Loucy (cell line): ENCODE measurements around the gene STK32C.

Source experiments
- H2AFZ ChIP-seq: fragments of 200-600 bp; sonication (generic); 2 replicates; pipeline ENCODE4 v1.6.0; 2016; ENCODE audit warnings: antibody characterized with exemption, mild to moderate bottlenecking, low read length, moderate library complexity
- H3F3A ChIP-seq: fragments of 200-600 bp; 2 replicates; pipeline ENCODE4 v1.6.0; 2016; ENCODE audit warnings: antibody characterized with exemption, low read depth, mild to moderate bottlenecking
- H3K27me3 ChIP-seq: fragments of 200-600 bp; sonication (generic); 2 replicates; pipeline ENCODE4 v1.6.1; 2014; ENCODE audit warnings: low read length, mild to moderate bottlenecking; ENCODE audit not compliant: insufficient read depth, poor library complexity, severe bottlenecking
- H3K36me3 ChIP-seq: fragments of 200-600 bp; sonication (generic); 2 replicates; pipeline ENCODE4 v1.6.1; 2016; ENCODE audit warnings: low read length; ENCODE audit not compliant: insufficient read depth
- H3K4me1 ChIP-seq: fragments of 200-600 bp; sonication (generic); 2 replicates; pipeline ENCODE4 v1.5.1; 2014; ENCODE audit warnings: low read length, mild to moderate bottlenecking; ENCODE audit not compliant: insufficient read depth, poor library complexity, severe bottlenecking
- H3K4me2 ChIP-seq: fragments of 200-600 bp; sonication (generic); 2 replicates; pipeline ENCODE4 v1.6.0; 2014; ENCODE audit warnings: antibody characterized with exemption, low read length, low read depth, mild to moderate bottlenecking; ENCODE audit not compliant: poor library complexity, severe bottlenecking
- H3K4me3 ChIP-seq: fragments of 200-600 bp; sonication (generic); 2 replicates; pipeline ENCODE4 v1.5.1; 2014; ENCODE audit warnings: low read length, mild to moderate bottlenecking, mixed read lengths; ENCODE audit not compliant: poor library complexity, severe bottlenecking
- H3K79me2 ChIP-seq: fragments of 200-600 bp; sonication (generic); 2 replicates; pipeline ENCODE4 v1.6.1; 2014; ENCODE audit warnings: low read length; ENCODE audit not compliant: insufficient read depth
- H3K9ac ChIP-seq: fragments of 200-600 bp; sonication (generic); 2 replicates; pipeline ENCODE4 v1.6.0; 2014; ENCODE audit warnings: mild to moderate bottlenecking, low read depth, low read length, moderate library complexity; ENCODE audit not compliant: poor library complexity, severe bottlenecking
- H3K9me2 ChIP-seq: fragments of 200-600 bp; sonication (generic); replicated peaks from 2 replicates; pipeline ENCODE4 v1.6.1; 2016; ENCODE audit warnings: low read depth, low read length, mixed read lengths
- H3K9me3 ChIP-seq: fragments of 200-600 bp; sonication (generic); 2 replicates; pipeline ENCODE4 v1.6.1; 2014; ENCODE audit warnings: mild to moderate bottlenecking, antibody characterized with exemption, low read length, low read depth; ENCODE audit not compliant: insufficient read depth
- H4K20me1 ChIP-seq: fragments of 200-600 bp; sonication (generic); 2 replicates; pipeline ENCODE4 v1.6.0; 2014; ENCODE audit warnings: antibody characterized with exemption, low read length, mild to moderate bottlenecking; ENCODE audit not compliant: insufficient read depth, poor library complexity, severe bottlenecking
- EZH2phosphoT487 ChIP-seq: fragments of 200-600 bp; IDR thresholded peaks from 2 replicates; pipeline ENCODE4 v1.6.1; 2018; ENCODE audit warnings: antibody characterized with exemption, mild to moderate bottlenecking, moderate library complexity, borderline replicate concordance
- TF ChIP-seq, protein P1 (sequence below): fragments of 200-600 bp; sonication (generic); conservative IDR thresholded peaks from 2 replicates; pipeline ENCODE4 v1.5.1; 2014; ENCODE audit warnings: mild to moderate bottlenecking, antibody characterized with exemption, low read length

STK32C gene

DNA sequence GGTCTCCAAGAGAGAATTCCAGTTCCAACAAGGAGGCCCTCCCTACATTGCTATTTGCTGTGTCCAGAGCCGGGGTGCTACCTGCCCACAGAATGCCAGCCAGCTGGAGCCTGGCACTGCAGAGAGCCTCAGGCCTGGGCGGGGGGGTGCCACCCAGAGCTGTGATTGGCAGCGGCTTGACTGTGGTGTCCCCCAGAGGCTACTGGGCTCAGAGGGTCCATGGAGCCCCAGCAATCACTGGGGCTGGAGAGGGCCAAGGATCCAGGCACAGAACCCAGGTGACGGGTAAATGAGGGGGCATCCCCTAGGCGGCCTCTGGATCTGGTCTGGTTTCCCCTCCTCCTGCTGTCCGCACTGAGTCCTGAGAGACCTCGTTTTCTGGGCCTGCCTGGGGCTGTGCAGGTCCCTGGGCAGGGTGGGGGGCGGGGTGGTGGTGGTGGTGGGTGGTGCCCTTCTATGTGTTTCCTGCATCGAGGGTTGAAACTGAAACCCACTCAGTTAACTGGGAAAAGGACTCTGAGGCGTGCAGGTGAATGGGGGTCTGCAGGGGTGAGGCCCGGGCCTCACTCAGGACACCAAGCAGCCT, 108.4 kb downstream of the STK32C start:
- Histone ChIP-seq H3K4me3 (no peak overlapping the region), H3F3A (no peaks in the 10 kb centered on the region), H3K79me2 (no peaks in the 10 kb centered on the region), H2AFZ (no peak overlapping the region), H3K4me1 (no peaks in the 10 kb centered on the region), H3K9ac (no peak overlapping the region), H3K9me2 (no peaks in the 10 kb centered on the region), H3K36me3 (no peaks in the 10 kb centered on the region), H3K4me2 (no peak overlapping the region), H3K9me3 (no peaks in the 10 kb centered on the region; the same call in 1 of the 2 replicates), H4K20me1 (no peaks in the 10 kb centered on the region), H3K27me3 (no peaks in the 10 kb centered on the region)
- TF ChIP-seq, protein P1, sequence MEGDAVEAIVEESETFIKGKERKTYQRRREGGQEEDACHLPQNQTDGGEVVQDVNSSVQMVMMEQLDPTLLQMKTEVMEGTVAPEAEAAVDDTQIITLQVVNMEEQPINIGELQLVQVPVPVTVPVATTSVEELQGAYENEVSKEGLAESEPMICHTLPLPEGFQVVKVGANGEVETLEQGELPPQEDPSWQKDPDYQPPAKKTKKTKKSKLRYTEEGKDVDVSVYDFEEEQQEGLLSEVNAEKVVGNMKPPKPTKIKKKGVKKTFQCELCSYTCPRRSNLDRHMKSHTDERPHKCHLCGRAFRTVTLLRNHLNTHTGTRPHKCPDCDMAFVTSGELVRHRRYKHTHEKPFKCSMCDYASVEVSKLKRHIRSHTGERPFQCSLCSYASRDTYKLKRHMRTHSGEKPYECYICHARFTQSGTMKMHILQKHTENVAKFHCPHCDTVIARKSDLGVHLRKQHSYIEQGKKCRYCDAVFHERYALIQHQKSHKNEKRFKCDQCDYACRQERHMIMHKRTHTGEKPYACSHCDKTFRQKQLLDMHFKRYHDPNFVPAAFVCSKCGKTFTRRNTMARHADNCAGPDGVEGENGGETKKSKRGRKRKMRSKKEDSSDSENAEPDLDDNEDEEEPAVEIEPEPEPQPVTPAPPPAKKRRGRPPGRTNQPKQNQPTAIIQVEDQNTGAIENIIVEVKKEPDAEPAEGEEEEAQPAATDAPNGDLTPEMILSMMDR = no peak
- TF ChIP-seq EZH2phosphoT487 = no peak

DNA sequence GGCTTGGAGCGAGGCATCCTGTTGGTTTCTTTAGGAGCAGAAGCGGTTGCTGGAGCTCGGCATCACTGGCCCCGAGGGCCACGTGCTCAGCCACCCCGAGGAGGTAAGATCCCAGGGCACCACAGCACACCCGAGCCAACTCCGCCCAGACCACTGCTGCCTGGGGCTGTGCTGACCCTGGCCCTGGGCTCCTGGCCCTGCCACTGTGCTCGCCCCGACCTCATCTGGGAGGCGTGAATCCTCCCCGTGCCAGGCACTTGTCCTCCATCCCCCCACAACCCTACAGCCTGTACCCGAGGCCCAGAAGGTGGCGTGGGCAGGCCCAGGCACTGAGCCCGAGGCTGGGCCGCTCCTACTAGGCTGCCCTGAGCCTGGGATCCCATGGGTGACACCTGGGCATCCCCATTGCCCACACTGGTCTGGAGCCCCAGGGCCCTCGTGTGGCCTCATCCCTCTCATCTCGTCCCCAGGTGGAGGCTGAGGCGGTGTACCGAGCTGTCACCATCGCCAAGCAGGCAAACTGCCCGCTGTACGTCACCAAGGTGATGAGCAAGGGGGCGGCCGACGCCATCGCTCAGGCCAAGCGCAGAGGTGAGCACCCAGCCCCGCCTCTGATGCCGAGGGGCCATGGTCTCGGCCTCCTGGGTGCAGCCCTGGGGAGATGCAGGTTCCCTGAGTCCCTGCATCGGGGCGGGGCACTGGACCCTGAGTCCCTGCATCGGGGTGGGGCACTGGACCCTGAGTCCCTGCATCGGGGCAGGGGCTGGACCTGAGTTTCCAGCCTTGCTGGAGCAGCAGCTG, 109.2 kb downstream of the STK32C start:
- no peaks in the 10 kb centered on the region for H3K4me1 ChIP-seq
- no peaks in the 10 kb centered on the region for H3F3A ChIP-seq
- no peaks in the 10 kb centered on the region for H3K79me2 ChIP-seq
- H3K4me3 ChIP-seq = no peak overlapping the region
- no peaks in the 10 kb centered on the region for H3K9me2 ChIP-seq
- H3K27me3 ChIP-seq = no peaks in the 10 kb centered on the region
- no peak overlapping the region for H3K9ac ChIP-seq
- no peaks in the 10 kb centered on the region for H4K20me1 ChIP-seq
- TF ChIP-seq, protein P1 = no peak
- no peak for TF ChIP-seq EZH2phosphoT487
- H3K4me2 ChIP-seq = no peak overlapping the region
- H3K9me3 ChIP-seq = no peaks in the 10 kb centered on the region; the same call in 1 of the 2 replicates
- no peaks in the 10 kb centered on the region for H3K36me3 ChIP-seq
- no peak overlapping the region for H2AFZ ChIP-seq

DNA sequence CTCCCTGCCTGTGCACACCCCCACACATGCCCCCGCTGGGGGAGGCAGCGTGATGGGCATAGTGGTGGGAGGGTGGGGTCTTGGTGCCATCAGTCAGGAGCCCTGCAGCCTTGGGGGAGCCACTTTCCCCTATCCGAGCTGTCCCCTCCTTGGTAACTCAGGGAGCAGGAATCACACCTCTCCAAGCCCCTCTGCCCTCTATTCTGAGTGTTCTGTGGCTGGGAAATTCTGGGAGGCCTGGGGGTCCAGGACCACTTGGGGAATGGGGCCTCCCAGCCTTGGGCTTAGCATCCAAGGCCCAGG, 109.7 kb downstream of the STK32C start:
- Histone ChIP-seq H3K27me3 (no peaks in the 10 kb centered on the region), H3F3A (no peaks in the 10 kb centered on the region), H3K9me3 (no peaks in the 10 kb centered on the region; the same call in 1 of the 2 replicates), H3K9ac (no peak overlapping the region), H3K4me1 (no peaks in the 10 kb centered on the region), H2AFZ (no peak overlapping the region), H3K4me2 (no peak overlapping the region), H3K9me2 (no peaks in the 10 kb centered on the region), H3K79me2 (no peaks in the 10 kb centered on the region), H3K4me3 (no peak overlapping the region), H3K36me3 (no peaks in the 10 kb centered on the region), H4K20me1 (no peaks in the 10 kb centered on the region)
- TF ChIP-seq, protein P1 = no peak
- TF ChIP-seq EZH2phosphoT487 = no peak
